ENCODE results near the gene OCEL1. TPM values are rescaled to one million over a fixed set of nuclear protein-coding genes. Genes with fewer than 3 reads are reported as not detected.

The OCEL1 gene, protein sequence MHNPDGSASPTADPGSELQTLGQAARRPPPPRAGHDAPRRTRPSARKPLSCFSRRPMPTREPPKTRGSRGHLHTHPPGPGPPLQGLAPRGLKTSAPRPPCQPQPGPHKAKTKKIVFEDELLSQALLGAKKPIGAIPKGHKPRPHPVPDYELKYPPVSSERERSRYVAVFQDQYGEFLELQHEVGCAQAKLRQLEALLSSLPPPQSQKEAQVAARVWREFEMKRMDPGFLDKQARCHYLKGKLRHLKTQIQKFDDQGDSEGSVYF
- total RNA-seq: 10 to 100 TPM; 12.4 to 13.3 TPM

- H3K27me3 ChIP-seq (replicated peaks; ENCODE audit: insufficient read depth): no peaks in the 10 kb centered on the region
- H3K4me1 ChIP-seq (ENCODE audit: control insufficient read depth in 1 of 2, low read depth in 2 of 2): peaks cover 0 to 20% of the 10 kb centered on the region in 2 donors
- peak; percentile 95 for DNase-seq (ENCODE audit: low spot score)
- no peak for TF ChIP-seq CTCF (IDR thresholded peaks at IDR 0.05)
- H3K4me3 ChIP-seq: peak within 1 kb of the TSS; percentile 93
- H3K27ac ChIP-seq: peak within 1 kb of the TSS; percentile 70 to 82
- peaks cover 5% of the 10 kb centered on the region for H3K36me3 ChIP-seq
- ATAC-seq (ENCODE audit: insufficient number of reproducible peaks, low FRiP score, low read depth): peak; percentile 96
- H3K9me3 ChIP-seq: no peaks in the 10 kb centered on the region
Measured at GRCh38 chr19:17226002-17226933, at the start of gene OCEL1. OCEL1 (plus strand) TSS chr19:17226226; CDS start chr19:17226248, 22 bp downstream.

DNA sequence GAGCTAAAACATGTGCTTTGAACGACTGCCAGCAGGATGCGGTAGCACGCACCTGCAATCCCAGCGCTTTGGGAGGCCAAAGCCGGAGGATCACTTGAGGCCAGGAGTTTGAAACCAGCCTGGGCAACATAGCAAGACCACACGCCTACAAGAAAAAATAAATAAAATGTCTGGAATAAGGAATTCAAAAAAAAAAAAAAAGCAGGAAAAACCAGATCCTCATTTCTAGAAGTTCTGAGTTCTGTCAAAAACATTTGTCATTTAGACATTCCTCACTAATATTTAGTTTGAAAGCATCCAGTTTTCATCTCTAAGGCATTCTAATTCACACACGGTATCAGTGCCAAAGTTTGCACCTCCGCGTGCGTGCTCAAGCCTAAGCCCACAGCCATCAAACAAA lies 47.7 kb upstream of the OCEL1 start:
- no peaks in the 10 kb centered on the region for H3K27me3 ChIP-seq (replicated peaks; ENCODE audit: insufficient read depth)
- H3K9me3 ChIP-seq: no peaks in the 10 kb centered on the region
- ATAC-seq (ENCODE audit: insufficient number of reproducible peaks, low FRiP score, low read depth) (no peak), DNase-seq (ENCODE audit: low spot score) (no peak)
- no peak for TF ChIP-seq CTCF (IDR thresholded peaks at IDR 0.05)
- peaks cover 65% of the 10 kb centered on the region for H3K36me3 ChIP-seq
- no peak overlapping the region for H3K27ac ChIP-seq
- no peaks in the 10 kb centered on the region for H3K4me1 ChIP-seq (ENCODE audit: control insufficient read depth in 1 of 2, low read depth in 2 of 2)
- H3K4me3 ChIP-seq: no peak overlapping the region

DNA sequence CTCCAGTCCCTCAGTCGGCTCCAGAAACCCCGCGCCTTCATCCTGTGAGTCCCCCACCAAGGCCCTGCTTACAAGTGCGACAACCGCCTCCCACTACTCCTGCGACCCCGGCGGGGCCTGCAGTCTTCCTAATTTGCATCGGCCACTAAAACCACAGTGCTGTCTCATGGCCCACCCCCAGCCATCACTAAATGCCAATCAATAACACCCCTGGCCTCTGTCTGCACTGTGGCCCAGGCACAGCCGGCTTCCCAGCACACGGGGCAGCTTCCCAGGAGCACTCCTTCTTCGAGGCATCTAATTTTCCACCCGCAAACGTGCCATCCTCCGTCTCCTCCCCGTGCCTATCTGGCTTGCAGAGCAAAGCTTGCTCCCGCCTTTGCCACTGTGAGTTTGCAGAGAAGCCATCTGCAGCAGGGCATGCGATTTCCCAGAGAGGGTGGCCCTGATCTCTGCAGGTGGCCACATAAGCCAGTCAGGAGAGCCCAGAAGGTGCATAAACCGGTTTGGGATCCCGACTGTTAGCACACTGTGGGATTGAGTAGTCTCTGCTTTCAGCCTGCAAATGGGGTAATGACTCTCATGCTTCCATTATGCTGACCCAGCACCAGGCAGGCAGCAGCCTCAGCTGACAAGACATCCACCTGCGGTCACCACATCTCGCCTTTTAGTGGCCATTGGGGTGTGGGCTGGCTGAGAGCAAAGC lies 44.9 kb upstream of the OCEL1 start:
- H3K9me3 ChIP-seq: no peaks in the 10 kb centered on the region
- peaks cover 67% of the 10 kb centered on the region for H3K36me3 ChIP-seq

GRCh38 chr19:17183271-17183761 lies 42.7 kb upstream of the OCEL1 start:
- Histone ChIP-seq H3K9me3 (no peaks in the 10 kb centered on the region), H3K36me3 (peaks cover 67% of the 10 kb centered on the region), H3K4me3 (no peak overlapping the region), H3K4me1 (ENCODE audit: control insufficient read depth in 1 of 2, low read depth in 2 of 2) (no peaks in the 10 kb centered on the region), H3K27me3 (replicated peaks; ENCODE audit: insufficient read depth) (no peaks in the 10 kb centered on the region), H3K27ac (no peak overlapping the region)
- TF ChIP-seq CTCF (IDR thresholded peaks at IDR 0.05): no peak
- ATAC-seq (ENCODE audit: insufficient number of reproducible peaks, low FRiP score, low read depth) (no peak), DNase-seq (ENCODE audit: low spot score) (no peak)

More for the DNA sequence above, 44.9 kb upstream of the OCEL1 start:
- Histone ChIP-seq H3K4me3 (no peak overlapping the region), H3K27ac (no peak overlapping the region), H3K4me1 (ENCODE audit: control insufficient read depth in 1 of 2, low read depth in 2 of 2) (no peaks in the 10 kb centered on the region), H3K27me3 (replicated peaks; ENCODE audit: insufficient read depth) (no peaks in the 10 kb centered on the region)
- TF ChIP-seq CTCF (IDR thresholded peaks at IDR 0.05): no peak
- no peak for ATAC-seq (ENCODE audit: insufficient number of reproducible peaks, low FRiP score, low read depth)
- no peak for DNase-seq (ENCODE audit: low spot score)

All from thoracic aorta (tissue), 2 donors.